PC-9 (cell line): ENCODE results near the gene TUBGCP4. TPM values are rescaled to one million over a fixed set of nuclear protein-coding genes. Genes with fewer than 3 reads are reported as not detected.

ENCODE experiments used
- BruUV-seq: library from RNA; stranded (reverse); fragments of 400-500 nt; replicated peaks from 2 replicates; lab custom pipeline; 2021; lab: Mats Ljungman, UMichigan
- CTCF ChIA-PET: fragments of 300-600 bp; sonication (Branson Sonifier 250); formaldehyde crosslinking; loops from one replicate; lab custom pipeline; 2022; ENCODE audit warnings: antibody characterized with exemption; lab: Charles Lee
- POLR2A ChIA-PET: fragments of 300-600 bp; sonication (Branson Sonifier 250); formaldehyde crosslinking; loops from one replicate; lab custom pipeline; 2022; ENCODE audit warnings: antibody characterized with exemption; ENCODE audit not compliant: unreplicated experiment; lab: Charles Lee
- DNase-seq, 2 experiments: peaks; one replicate each; pipeline versions ENCODE4 v3.0.0 to v3.0.0-alpha.2; 2015 to 2022; ENCODE audit warnings: mixed read lengths in 1 of 2
- H2AFZ ChIP-seq: fragments of 200-600 bp; sonication (generic); 2 replicates; pipeline ENCODE4 v1.8.1; 2017; ENCODE audit warnings: antibody characterized with exemption
- H3F3A ChIP-seq: fragments of 200-600 bp; sonication (generic); 2 replicates; pipeline ENCODE4 v1.8.1; 2017; ENCODE audit warnings: antibody characterized with exemption, mild to moderate bottlenecking, low read depth; ENCODE audit not compliant: insufficient read depth
- H3K27ac ChIP-seq: fragments of 200-600 bp; sonication (generic); 2 replicates; pipeline ENCODE4 v1.6.1; 2016; ENCODE audit warnings: mixed run types
- H3K27me3 ChIP-seq: fragments of 200-600 bp; sonication (generic); 2 replicates; pipeline ENCODE4 v1.6.1; 2016; ENCODE audit warnings: low read depth, mixed run types; ENCODE audit not compliant: insufficient read depth
- H3K36me3 ChIP-seq: fragments of 200-600 bp; sonication (generic); 2 replicates; pipeline ENCODE4 v1.6.1; 2016; ENCODE audit warnings: low read depth, mixed run types
- H3K4me1 ChIP-seq: fragments of 200-600 bp; sonication (generic); replicated peaks from 2 replicates; pipeline ENCODE4 v1.6.1; 2016; ENCODE audit warnings: mixed run types; ENCODE audit not compliant: insufficient read depth
- H3K4me2 ChIP-seq: fragments of 200-600 bp; sonication (generic); 2 replicates; pipeline ENCODE4 v1.6.1; 2017; ENCODE audit warnings: mixed run types
- H3K4me3 ChIP-seq: fragments of 200-600 bp; sonication (generic); 2 replicates; pipeline ENCODE4 v1.6.1; 2016; ENCODE audit warnings: mixed run types
- H3K79me2 ChIP-seq: fragments of 200-600 bp; sonication (generic); 2 replicates; pipeline ENCODE4 v1.6.1; 2017; ENCODE audit warnings: low read depth, mixed run types
- H3K9me2 ChIP-seq: fragments of 200-600 bp; sonication (generic); 2 replicates; pipeline ENCODE4 v1.8.1; 2017; ENCODE audit warnings: mild to moderate bottlenecking; ENCODE audit not compliant: insufficient read depth
- H3K9me3 ChIP-seq: fragments of 200-600 bp; sonication (generic); 2 replicates; pipeline ENCODE4 v1.8.1; 2016; ENCODE audit warnings: low read depth; ENCODE audit not compliant: insufficient read depth
- H4K20me1 ChIP-seq: fragments of 200-600 bp; sonication (generic); 2 replicates; pipeline ENCODE4 v1.8.1; 2017; ENCODE audit not compliant: insufficient read depth
- CTCF ChIP-seq: fragments of 200-600 bp; sonication (generic); conservative IDR thresholded peaks from 2 replicates; pipeline ENCODE4 v1.6.1; 2017; ENCODE audit warnings: mixed run types, antibody characterized with exemption, mild to moderate bottlenecking, moderate library complexity
- EZH2 ChIP-seq: fragments of 200-600 bp; sonication (generic); IDR thresholded peaks from 2 replicates; pipeline ENCODE4 v1.8.0; 2017; ENCODE audit warnings: antibody characterized with exemption, low read depth
- intact Hi-C: fragments of 100-400 bp; cut with micrococcal nuclease; formaldehyde crosslinking; loops from one replicate; pipeline ENCODE4 v1.10.0; 2022; ENCODE audit not compliant: unreplicated experiment
- total RNA-seq: library from RNA; stranded (reverse); gene quantifications from 2 replicates; pipeline ENCODE4 v1.2.3, GENCODE V29; 2021

TUBGCP4 gene
- total RNA-seq, 1 experiment from 2014 or later: 30.8 TPM

GRCh38 chr15:43439268-43439667 lies 68.4 kb downstream of the TUBGCP4 start:
- no TSS peak for BruUV-seq
- Histone ChIP-seq H2AFZ (no peak overlapping the region), H3K27me3 (no peaks in the 10 kb centered on the region), H3K36me3 (no peaks in the 10 kb centered on the region), H3K4me1 (peaks cover 4% of the 10 kb centered on the region), H3K79me2 (no peaks in the 10 kb centered on the region), H3F3A (peaks cover 14% of the 10 kb centered on the region; the same call in 1 of the 2 replicates), H4K20me1 (no peaks in the 10 kb centered on the region), H3K27ac (no peak overlapping the region), H3K4me3 (no peak overlapping the region), H3K9me2 (no peaks in the 10 kb centered on the region), H3K4me2 (no peak overlapping the region), H3K9me3 (no peaks in the 10 kb centered on the region)
- ChIA-PET POLR2A (no interaction called here), CTCF (interaction anchor here (0.5 kb wide), 1 partner anchor 821 kb away, joined by 11 read pairs; no protein-coding TSS in a partner anchor)
- no peak for DNase-seq
- intact Hi-C loops: no loop called here
- no peak for TF ChIP-seq CTCF
- no peak for TF ChIP-seq EZH2

- no TSS peak for BruUV-seq
- Histone ChIP-seq H4K20me1 (no peaks in the 10 kb centered on the region), H2AFZ (no peak overlapping the region), H3K79me2 (no peaks in the 10 kb centered on the region), H3K9me2 (no peaks in the 10 kb centered on the region), H3K36me3 (no peaks in the 10 kb centered on the region; the same call in 1 of the 2 replicates), H3K27ac (peak overlapping the region; percentile 74), H3K9me3 (no peaks in the 10 kb centered on the region), H3F3A (peaks cover 14% of the 10 kb centered on the region; the same call in 1 of the 2 replicates), H3K4me3 (no peak overlapping the region), H3K4me2 (peak overlapping the region; percentile 26; the same call in 1 of the 2 replicates), H3K4me1 (peaks cover 4% of the 10 kb centered on the region), H3K27me3 (no peaks in the 10 kb centered on the region)
- peak; percentile 55 to 90 for DNase-seq
- intact Hi-C loops: loop anchor here (2.0 kb wide), 1 partner anchor 336 kb away; the partner anchor contains the start of gene ELL3
- CTCF ChIA-PET: interaction anchor here (0.9 to 1.1 kb wide), 2 partner anchors 72 to 336 kb away, joined by 4 to 10 read pairs; partner anchors contain the start of gene ELL3
- POLR2A ChIA-PET: interaction anchor here (0.6 to 1.0 kb wide), 4 partner anchors 36 to 1168 kb away, joined by 3 to 8 read pairs (median 3); partner anchors contain the start of genes ELL3, GANC and TMEM87A
- TF ChIP-seq EZH2 (no peak), CTCF (peak; percentile 55)
Observed at GRCh38 chr15:43440721-43441281, 69.9 kb downstream of the TUBGCP4 start.

- no peaks in the 10 kb centered on the region for H3K27me3 ChIP-seq
- ChIA-PET POLR2A (interaction anchor here (0.6 to 1.0 kb wide), 2 partner anchors 37 to 336 kb away, joined by 3 read pairs; partner anchors contain the start of gene ELL3), CTCF (interaction anchor here (0.9 to 1.1 kb wide), 2 partner anchors 72 to 335 kb away, joined by 4 to 10 read pairs; partner anchors contain the start of gene ELL3)
- H3K4me3 ChIP-seq: no peak overlapping the region
- no peak overlapping the region for H3K4me2 ChIP-seq
- H3F3A ChIP-seq: peaks cover 14% of the 10 kb centered on the region; the same call in 1 of the 2 replicates
- H3K79me2 ChIP-seq: no peaks in the 10 kb centered on the region
- H3K9me3 ChIP-seq: no peaks in the 10 kb centered on the region
- H4K20me1 ChIP-seq: no peaks in the 10 kb centered on the region
- no TSS peak for BruUV-seq
- intact Hi-C loops: loop anchor here (2.0 kb wide), 1 partner anchor 335 kb away; the partner anchor contains the start of gene ELL3
- H3K4me1 ChIP-seq: peaks cover 4% of the 10 kb centered on the region
- H2AFZ ChIP-seq: no peak overlapping the region
- no peaks in the 10 kb centered on the region; the same call in 1 of the 2 replicates for H3K36me3 ChIP-seq
- no peak for TF ChIP-seq EZH2
- no peak for TF ChIP-seq CTCF
- peak overlapping the region; percentile 74 for H3K27ac ChIP-seq
- no peaks in the 10 kb centered on the region for H3K9me2 ChIP-seq
- no peak for DNase-seq
Observed at GRCh38 chr15:43441316-43441715, 70.4 kb downstream of the TUBGCP4 start.
